Left renal cortex interstitium (tissue), 4 donors: ENCODE data around the gene C2CD4A. TPM values are rescaled to one million over a fixed set of nuclear protein-coding genes. Genes with fewer than 3 reads are reported as not detected.

ENCODE experiments used
- DNase-seq, 4 donors: peaks; one replicate each; pipeline ENCODE4 v3.0.0-alpha.2; 2013; ENCODE audit warnings: low read depth in 4 of 4, low spot score in 2 of 4, missing footprints in 1 of 4
- polyA plus RNA-seq, 4 donors: library from polyadenylated mRNA; unstranded; fragments of 120-200 nt; gene quantifications; one replicate each; pipeline ENCODE4 v1.2.1, GENCODE V29; 2013; ENCODE audit not compliant: insufficient read length in 4 of 4

The C2CD4A gene
- polyA plus RNA-seq, 4 donors = 0.16 to 0.36 (median 0.32) TPM

DNA sequence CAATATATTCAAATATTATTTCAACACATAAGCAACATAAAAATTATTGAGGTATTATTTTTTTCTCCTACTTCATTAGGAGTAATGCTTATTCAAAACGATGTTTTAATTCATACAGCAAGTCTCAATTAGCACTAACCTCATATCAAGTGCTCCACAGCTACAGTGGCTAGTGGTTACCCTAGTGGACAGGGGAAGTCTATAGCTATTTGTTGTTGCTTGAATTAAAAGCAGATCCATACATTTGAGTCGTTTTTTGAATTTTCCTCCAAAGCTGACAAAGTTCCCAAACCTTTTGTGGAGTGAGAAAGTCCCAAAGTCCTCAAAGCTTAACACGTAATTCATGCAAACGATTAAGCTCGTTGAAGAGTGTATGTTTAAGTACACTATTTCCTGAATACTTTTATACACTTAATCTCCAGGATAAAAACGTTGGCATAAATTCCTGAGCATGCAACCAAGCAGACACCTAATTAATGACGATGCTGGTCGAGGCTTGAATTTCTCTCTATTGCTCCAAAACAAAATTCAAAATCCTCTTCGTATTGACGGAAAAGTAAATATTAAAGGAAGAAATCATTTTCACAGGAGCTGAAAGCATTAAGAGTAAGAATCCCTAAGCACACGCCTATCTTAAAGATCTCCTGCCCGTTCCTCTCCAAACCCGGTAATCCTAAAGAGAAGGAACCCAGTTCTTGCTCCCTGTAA, 7.5 kb upstream of the C2CD4A start:
- no peak for DNase-seq

GRCh38 chr15:62059816-62060112, 7.0 kb upstream of the C2CD4A start:
- no peak for DNase-seq

- DNase-seq = peak; percentile 88 to 90 (median 89)
Observed at GRCh38 chr15:62060113-62060895, 6.5 kb upstream of the C2CD4A start, which contains the start of gene VPS13C. VPS13C (minus strand) TSS chr15:62060447; CDS start chr15:62060374, 73 bp downstream.

GRCh38 chr15:62060896-62061280, 5.9 kb upstream of the C2CD4A start:
- no peak for DNase-seq

DNA sequence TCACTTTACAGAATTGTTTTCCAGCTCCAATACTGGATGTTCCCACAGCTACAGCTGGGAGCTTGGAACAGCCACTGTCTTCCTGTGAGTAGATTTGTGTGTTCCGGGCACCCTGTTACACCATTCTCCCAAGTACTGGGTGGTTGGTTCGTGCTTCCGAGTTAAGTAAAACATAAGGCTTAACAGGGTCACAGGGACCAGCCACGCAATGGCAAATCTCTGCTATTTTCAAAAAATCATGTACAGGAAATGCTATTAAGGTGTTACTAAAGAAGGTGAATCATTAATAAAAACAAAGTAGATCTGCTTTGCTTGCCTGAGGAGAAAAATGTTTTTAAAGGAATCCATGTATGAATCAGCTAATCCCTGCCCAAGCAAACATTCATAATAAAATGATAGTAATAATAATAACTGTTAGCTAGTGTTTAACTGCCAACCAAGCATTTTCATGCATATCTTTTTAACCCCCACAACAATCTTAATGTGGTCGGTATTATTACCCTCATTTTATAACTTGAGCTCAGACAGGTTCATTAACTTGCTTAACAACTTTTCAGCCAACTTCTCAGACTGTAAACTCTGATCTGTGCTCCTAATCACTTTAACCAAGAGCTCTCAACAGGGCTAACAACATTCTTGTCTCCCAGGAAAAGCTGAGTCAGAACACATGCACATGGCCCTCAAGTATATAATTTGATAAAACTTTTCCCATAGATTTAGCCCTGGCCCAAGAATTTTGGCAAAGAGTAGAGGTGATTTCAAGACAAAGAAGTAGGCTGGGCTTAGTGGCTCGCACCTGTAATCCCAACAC, 2.7 kb upstream of the C2CD4A start:
- DNase-seq = no peak

DNA sequence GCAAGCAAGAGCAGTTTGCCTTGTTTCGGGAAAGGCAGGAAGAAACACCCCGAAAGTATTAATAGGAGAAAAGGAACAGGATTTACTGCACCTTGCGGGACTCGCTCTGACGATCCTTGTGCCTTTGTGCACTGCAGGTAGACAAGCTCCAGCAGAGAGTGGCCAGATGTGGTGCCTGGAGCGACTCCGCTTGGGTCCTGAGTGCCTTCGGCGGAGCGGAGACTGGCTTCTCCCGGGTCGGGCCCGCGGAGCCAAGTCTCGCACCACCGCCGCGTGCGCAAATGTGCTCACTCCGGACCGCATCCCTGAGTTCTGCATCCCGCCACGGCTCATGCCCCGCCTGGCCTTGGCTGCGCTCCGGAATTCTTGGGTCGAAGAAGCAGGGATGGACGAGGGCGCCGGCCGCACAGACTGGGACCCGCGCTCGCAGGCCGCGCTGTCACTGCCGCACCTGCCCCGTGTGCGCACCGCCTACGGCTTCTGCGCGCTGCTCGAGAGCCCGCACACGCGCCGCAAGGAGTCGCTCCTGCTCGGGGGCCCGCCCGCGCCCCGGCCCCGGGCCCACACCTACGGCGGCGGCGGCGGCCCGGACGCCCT, 769 bp downstream of the C2CD4A start:
- DNase-seq = no peak

DNA sequence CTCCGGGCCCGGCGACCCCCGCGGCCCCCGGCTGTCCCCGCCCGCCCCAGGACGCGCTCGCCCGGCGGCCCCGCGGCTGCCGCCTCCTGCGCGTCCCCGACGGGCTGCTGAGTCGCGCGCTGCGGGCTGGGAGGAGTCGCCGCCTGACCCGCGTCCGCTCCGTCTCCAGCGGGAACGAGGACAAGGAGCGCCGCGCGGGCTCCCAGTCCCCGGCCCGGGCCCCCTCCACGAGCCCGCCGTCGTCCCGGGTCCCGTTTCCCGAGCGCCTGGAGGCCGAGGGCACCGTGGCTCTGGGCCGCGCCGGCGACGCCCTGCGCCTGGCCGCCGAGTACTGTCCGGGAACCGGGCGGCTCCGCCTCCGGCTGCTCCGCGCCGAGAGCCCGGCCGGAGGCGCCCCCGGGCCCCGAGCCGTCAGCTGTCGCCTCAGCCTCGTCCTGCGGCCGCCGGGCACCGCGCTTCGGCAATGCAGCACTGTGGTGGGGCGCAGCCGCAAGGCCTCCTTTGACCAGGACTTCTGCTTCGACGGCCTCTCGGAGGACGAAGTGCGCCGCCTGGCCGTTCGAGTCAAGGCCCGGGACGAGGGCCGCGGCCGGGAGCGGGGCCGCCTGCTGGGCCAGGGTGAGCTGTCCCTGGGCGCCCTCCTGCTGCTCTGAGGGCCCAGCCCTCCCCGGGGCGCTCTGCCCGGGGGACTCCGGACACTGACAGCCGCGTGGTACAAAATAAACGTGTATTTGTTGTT, 1.5 kb downstream of the C2CD4A start:
- DNase-seq = no peak

DNA sequence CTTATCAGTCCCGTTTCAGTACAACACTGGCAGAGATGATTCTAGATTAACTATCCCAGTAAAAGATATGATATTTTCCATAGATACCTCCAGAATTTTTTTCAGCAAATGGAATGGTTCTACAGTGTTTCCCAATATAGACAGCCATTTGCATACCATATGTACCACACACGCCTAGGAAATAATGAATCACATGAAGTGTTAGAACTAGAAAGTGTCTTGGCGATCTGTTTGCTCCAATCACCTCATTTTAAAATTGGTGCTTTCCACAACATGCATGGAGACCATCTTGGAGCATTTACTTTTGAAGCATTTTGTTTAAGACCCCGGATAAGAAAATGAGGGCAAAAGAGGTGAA, 2.0 kb downstream of the C2CD4A start:
- DNase-seq = no peak

DNA sequence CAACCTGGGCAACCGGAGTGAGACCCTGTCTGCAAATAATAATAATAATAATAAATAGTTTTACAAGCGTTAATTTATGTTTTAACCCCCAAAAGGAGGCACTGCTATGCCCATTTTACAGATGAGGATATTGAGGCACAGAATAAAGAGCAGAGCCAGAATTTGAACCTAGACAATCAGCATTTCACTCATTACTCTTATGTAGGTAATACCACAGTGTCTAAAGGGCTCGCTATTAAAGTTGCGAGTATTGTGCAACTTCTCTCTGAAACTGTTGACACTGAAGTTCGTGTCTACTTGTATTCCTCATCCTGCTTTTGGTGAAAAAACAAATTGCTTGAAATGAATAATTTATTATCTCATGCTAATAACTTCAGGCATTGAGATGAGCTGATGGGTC, 2.8 kb downstream of the C2CD4A start:
- DNase-seq = no peak

GRCh38 chr15:62071711-62072308, 5.0 kb downstream of the C2CD4A start:
- DNase-seq = no peak

- DNase-seq = no peak
Observed at GRCh38 chr15:62075595-62076277, 9.0 kb downstream of the C2CD4A start.

DNA sequence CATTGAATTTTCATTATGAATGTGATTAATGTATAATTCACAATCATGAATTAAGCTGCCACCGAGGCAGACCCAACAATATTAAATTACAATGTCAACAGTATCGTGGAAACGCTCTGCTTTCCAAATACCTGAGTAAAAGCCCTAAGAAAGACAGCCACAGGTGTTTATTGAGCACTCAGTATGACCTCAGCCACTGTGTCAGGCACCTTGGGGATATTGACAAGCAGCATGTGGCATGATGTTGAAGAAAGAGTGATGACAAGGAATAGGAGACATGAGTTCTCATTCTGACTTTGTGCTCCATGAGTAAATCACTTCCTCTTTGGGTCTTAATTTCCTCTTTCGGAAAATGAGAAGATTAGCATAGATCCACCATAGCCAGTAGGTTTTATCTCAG, 12.8 kb downstream of the C2CD4A start:
- DNase-seq = no peak

- DNase-seq = no peak
Observed at GRCh38 chr15:62083194-62084154, 16.7 kb downstream of the C2CD4A start.

DNA sequence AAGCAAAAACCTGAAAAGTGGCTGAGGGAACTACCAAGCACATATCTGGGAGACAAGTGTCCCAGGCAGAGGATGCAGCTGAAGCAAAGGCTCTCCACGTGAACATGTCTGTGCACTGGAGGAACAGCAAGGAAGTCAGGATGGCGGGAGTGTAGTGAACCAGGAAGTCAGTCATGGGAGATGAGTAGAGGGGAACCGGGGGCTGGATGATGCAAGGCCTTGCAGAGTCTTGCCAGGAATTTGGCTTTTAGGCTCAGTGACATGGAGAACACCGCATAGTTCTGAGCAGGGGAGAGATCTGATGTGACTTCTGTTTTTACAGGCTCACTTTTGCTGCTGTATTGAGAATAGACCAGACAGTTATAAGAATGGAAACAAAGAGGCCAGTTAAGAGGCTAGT, 19.0 kb downstream of the C2CD4A start:
- DNase-seq = no peak

DNA sequence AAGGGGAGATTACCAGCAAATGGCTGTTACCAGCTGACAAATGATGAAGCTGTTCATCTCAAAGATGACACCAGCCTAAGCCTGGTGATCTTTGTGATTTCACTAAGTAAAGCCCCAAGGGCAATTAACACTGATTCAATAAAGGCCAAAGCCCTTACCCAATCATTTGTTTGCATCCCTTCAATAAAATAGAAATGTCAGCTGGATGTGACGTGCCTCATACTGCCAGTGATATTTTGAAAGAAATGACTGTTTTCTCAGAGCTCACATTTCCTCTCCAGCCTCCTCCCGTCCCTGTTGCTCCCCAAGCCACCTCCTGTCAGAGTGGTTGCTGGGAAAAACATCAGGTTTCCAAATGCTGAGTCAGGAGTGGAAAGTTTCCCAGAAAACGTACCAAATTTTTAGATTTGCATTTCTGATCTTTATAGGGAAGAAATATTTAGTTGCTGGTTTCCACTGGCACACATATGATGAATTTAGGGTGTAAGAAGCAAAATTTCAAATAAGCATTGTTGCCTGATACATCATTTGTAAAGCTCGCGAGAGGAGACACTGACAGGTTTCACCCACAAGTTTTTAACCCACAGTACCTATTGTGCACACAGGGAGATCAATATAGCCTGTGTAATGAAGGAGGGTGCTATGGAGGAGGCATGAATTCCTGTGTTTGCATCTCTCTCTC, 21.0 kb downstream of the C2CD4A start:
- no peak for DNase-seq

GRCh38 chr15:62088353-62088693, 21.5 kb downstream of the C2CD4A start:
- DNase-seq = no peak

DNA sequence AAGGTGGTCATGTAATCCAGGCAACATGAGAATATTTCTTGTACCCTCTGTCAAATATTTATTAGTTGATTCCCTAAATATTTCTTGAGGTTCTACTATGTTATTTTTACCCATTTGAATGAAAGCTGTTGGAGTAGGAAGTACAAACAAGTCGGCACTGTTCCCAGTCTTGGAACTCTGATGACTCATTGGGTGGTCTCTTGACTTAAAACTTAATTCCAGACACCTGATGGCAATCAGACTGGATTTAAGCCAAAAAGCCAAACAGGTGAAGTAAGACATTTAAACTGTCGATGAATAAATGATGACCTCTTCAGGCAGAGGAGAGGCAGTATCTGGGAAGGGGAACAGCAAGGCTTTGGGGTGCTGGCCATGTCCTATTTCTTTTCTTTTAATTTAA, 22.8 kb downstream of the C2CD4A start:
- no peak for DNase-seq

DNA sequence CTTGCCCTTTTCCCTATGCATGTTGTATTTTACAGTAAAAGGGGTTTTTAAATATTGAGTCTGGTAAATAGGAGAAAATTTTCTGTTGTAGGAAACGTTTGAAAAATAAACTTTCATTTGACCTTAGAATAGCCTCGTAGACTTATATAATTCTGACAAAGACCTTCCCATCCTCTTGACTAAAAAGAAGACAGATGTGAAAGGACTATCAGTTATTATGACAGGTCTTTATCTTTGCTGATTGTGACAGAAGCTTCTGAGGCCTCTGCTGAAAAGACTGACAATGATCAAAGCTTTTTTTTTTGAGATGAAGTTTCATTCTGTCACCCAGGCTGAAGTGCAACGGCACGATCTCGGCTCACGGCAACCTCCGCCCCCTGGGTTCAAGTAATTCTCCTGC, 24.2 kb downstream of the C2CD4A start:
- no peak for DNase-seq
